Measurements from ENCODE around the gene DOK7.

GRCh38 chr4:3492741-3493719, 29.9 kb downstream of the DOK7 start:
- TF ChIP-seq CTCF (IDR thresholded peaks at IDR 0.05; ENCODE audit: borderline replicate concordance, extremely low read depth, low read length, poor library complexity, severe bottlenecking) = no peak
- no peak for TF ChIP-seq EZH2 (IDR thresholded peaks at IDR 0.05; ENCODE audit: borderline replicate concordance, low read depth, low read length, severe bottlenecking)
